Suprapubic skin (tissue), 4 donors: ENCODE measurements around the gene RB1. TPM values are rescaled to one million over a fixed set of nuclear protein-coding genes. Genes with fewer than 3 reads are reported as not detected.

Experiments used
- DNase-seq, 2 donors: peaks; one replicate each; pipeline ENCODE4 v3.0.0-alpha.2; 2019; ENCODE audit warnings: low spot score in 2 of 2
- H3K27ac ChIP-seq: fragments of 200-600 bp; sonication (generic); one replicate; pipeline ENCODE4 v1.5.1; 2019
- H3K27me3 ChIP-seq: fragments of 200-600 bp; sonication (generic); one replicate; pipeline ENCODE4 v1.5.1; 2019
- H3K36me3 ChIP-seq: fragments of 200-600 bp; sonication (generic); one replicate; pipeline ENCODE4 v1.5.1; 2019
- H3K4me1 ChIP-seq: fragments of 200-600 bp; sonication (generic); one replicate; pipeline ENCODE4 v1.5.1; 2019
- H3K4me3 ChIP-seq: fragments of 200-600 bp; sonication (generic); one replicate; pipeline ENCODE4 v1.5.1; 2019; ENCODE audit warnings: mild to moderate bottlenecking
- H3K9me3 ChIP-seq: fragments of 200-600 bp; sonication (generic); one replicate; pipeline ENCODE4 v1.5.1; 2019
- EP300 ChIP-seq: sonication (generic); formaldehyde crosslinking; IDR thresholded peaks from one replicate; pipeline ENCODE4 v1.6.1; 2017; ENCODE audit warnings: antibody characterized with exemption
- POLR2A ChIP-seq, 2 donors: fragments of 450-650 bp; IDR thresholded peaks; one replicate each; pipeline ENCODE4 v1.6.1; 2017; ENCODE audit warnings: antibody characterized with exemption in 2 of 2, mild to moderate bottlenecking in 2 of 2, moderate library complexity in 2 of 2
- POLR2AphosphoS5 ChIP-seq, 3 donors: sonication (generic); formaldehyde crosslinking; IDR thresholded peaks; one replicate each; pipeline ENCODE4 v1.6.1; 2017; ENCODE audit warnings: antibody characterized with exemption in 3 of 3
- WGBS: methylation state at CpG from one replicate; pipeline ENCODE4 v1.1.5; 2018; 5-methylcytosine and 5-hydroxymethylcytosine counted together
- total RNA-seq, 4 donors: library from RNA; depleted of rRNA; stranded (reverse); fragments of >200 nt; gene quantifications; one replicate each; pipeline ENCODE4 v1.1.0, GENCODE V29; 2016
- TF ChIP-seq, protein P1 (sequence below), 2 donors: fragments of 200-600 bp in 1 of 2; fragments of 450-650 bp in 1 of 2; sonication (generic) in 1 of 2; IDR thresholded peaks; one replicate each; pipeline ENCODE4 v1.5.1; 2016 to 2019; ENCODE audit warnings: antibody characterized with exemption in 2 of 2, mild to moderate bottlenecking in 1 of 2, moderate library complexity in 1 of 2

Gene RB1
- total RNA-seq, 4 donors from 2014 or later, result 18.0 to 31.5 (median 20.7) TPM

DNA sequence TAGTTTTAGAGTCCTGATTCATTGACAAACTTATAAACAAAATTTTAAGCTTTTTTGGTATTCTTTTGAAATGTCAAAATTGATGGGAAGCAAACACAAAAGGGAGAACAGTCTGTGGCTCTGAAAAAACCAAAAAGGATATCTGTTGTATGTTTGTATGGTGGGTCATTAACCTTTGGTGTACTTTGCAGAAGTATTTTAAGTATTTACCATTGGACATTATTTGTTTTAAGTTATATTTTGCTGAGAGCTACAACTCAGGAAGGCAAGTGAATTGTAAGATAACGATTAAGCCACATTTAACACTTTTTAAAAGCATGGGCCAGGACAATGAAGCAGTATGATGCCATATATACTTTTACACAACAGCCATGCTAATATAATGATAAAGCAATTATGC, 94.2 kb downstream of the RB1 start:
- TF ChIP-seq POLR2A (IDR thresholded peaks at IDR 0.05) (no peak), EP300 (no peak), POLR2AphosphoS5 (IDR thresholded peaks at IDR 0.05) (no peak)
- TF ChIP-seq, protein P1, sequence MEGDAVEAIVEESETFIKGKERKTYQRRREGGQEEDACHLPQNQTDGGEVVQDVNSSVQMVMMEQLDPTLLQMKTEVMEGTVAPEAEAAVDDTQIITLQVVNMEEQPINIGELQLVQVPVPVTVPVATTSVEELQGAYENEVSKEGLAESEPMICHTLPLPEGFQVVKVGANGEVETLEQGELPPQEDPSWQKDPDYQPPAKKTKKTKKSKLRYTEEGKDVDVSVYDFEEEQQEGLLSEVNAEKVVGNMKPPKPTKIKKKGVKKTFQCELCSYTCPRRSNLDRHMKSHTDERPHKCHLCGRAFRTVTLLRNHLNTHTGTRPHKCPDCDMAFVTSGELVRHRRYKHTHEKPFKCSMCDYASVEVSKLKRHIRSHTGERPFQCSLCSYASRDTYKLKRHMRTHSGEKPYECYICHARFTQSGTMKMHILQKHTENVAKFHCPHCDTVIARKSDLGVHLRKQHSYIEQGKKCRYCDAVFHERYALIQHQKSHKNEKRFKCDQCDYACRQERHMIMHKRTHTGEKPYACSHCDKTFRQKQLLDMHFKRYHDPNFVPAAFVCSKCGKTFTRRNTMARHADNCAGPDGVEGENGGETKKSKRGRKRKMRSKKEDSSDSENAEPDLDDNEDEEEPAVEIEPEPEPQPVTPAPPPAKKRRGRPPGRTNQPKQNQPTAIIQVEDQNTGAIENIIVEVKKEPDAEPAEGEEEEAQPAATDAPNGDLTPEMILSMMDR (IDR thresholded peaks at IDR 0.05), result no peak
- peaks cover 13% of the 10 kb centered on the region for H3K36me3 ChIP-seq
- DNase-seq, result no peak
- no peak overlapping the region for H3K27ac ChIP-seq
- no peaks in the 10 kb centered on the region for H3K27me3 ChIP-seq
- no peak overlapping the region for H3K4me3 ChIP-seq
- peaks cover 45% of the 10 kb centered on the region for H3K4me1 ChIP-seq
- no peaks in the 10 kb centered on the region for H3K9me3 ChIP-seq
- WGBS, result 58% methylated on average over 1 of the region's 1 CpG

DNA sequence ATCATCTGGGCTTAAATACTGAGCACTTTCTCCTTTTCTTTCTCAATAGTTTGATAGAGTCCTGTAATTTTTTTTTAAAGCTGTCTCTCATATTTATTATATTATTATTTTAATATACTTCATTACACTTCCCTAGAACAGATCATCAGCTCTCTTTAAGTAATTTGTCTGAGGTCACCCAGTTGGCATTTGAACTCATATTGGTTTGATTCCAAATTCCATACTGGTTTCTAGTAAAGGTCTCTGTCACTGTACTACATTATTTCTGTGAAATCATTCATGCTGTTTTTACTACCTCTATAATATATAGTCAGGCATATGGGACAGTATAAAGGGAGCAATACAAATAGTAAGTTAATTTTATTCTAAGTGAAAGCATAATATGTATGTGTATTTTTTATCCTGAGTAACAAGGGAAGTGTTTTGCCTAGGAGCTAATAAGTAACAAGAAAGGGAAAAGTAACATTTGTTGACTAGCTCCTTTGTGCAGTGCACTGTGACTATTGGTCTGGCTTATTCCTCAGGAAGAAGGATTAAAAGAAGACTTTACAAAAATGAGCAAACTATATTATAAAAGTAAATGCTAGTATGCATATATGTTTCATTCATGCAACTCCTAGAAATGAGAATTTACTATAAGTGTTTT, 95.0 kb downstream of the RB1 start:
- H3K4me1 ChIP-seq, result peaks cover 54% of the 10 kb centered on the region
- peak overlapping the region; percentile 35 for H3K27ac ChIP-seq

DNA sequence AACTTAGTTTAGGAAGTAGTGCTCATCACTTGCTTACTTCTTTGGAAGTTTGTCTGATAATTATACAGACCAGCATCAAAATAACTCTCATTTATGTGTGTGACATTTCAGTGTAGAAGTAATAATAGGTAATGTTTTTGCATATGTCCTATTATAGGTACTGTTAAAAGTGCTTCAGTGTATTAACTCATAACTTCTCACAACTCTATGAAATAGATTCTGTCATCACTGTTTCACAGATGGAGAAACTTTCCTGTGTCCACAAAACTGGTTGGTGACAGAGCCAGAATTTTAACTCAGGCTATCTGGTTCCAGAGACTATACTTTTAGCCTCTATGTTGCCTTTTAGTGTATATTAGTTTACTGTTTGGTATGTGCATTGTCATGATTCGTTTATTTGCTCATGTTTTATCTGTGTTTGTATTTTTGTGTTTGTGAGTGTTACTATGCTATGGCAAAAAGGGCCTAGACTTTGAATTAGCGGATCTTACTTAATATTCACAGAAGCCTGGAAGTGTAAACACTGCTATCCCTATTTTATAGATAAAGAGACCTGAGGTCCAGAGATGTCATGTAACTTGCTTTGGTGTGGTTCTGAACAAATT, 96.6 kb downstream of the RB1 start:
- Histone ChIP-seq H3K4me1 (peaks cover 62% of the 10 kb centered on the region), H3K9me3 (no peaks in the 10 kb centered on the region), H3K36me3 (no peaks in the 10 kb centered on the region), H3K27me3 (no peaks in the 10 kb centered on the region), H3K4me3 (no peak overlapping the region), H3K27ac (peak overlapping the region; percentile 50)
- WGBS, result 55% methylated on average over 2 of the region's 2 CpGs
- TF ChIP-seq, protein P1 (IDR thresholded peaks at IDR 0.05), result no peak
- no peak for TF ChIP-seq EP300
- TF ChIP-seq POLR2A (IDR thresholded peaks at IDR 0.05), result no peak
- no peak for TF ChIP-seq POLR2AphosphoS5 (IDR thresholded peaks at IDR 0.05)
- DNase-seq, result no peak

More for the DNA sequence above, 95.0 kb downstream of the RB1 start:
- H3K27me3 ChIP-seq, result no peaks in the 10 kb centered on the region
- H3K36me3 ChIP-seq, result peaks cover 13% of the 10 kb centered on the region
- no peaks in the 10 kb centered on the region for H3K9me3 ChIP-seq
- TF ChIP-seq POLR2A (IDR thresholded peaks at IDR 0.05), result no peak
- TF ChIP-seq, protein P1 (IDR thresholded peaks at IDR 0.05), result no peak
- no peak for TF ChIP-seq EP300
- no peak for DNase-seq
- no peak overlapping the region for H3K4me3 ChIP-seq

DNA sequence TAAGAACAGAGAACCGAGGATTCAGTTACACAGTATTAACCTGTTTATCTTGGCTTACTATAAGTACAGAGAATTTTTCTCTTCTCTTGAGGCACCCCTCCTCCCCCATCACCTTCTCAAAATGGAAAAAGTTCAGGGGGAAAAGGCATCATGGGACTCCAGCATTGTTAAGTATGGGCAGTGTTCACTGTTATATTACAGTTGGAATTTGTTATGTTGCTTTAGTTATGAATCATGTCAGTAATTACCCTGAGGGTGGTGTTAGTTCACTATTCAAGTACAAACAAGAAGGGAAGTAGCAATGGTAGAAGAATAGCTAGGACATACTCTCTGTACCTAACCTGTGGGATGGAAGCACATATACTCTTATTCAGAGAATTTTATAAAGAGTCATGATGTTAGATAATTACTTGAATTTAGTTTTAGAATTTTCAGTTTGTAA, 97.3 kb downstream of the RB1 start:
- Histone ChIP-seq H3K9me3 (no peaks in the 10 kb centered on the region), H3K27me3 (no peaks in the 10 kb centered on the region), H3K36me3 (no peaks in the 10 kb centered on the region), H3K4me3 (no peak overlapping the region), H3K4me1 (peaks cover 69% of the 10 kb centered on the region), H3K27ac (peak overlapping the region; percentile 50)
- no peak for DNase-seq
- peak in 1 of 3 donors; percentile 41 for TF ChIP-seq POLR2AphosphoS5 (IDR thresholded peaks at IDR 0.05)
- TF ChIP-seq POLR2A (IDR thresholded peaks at IDR 0.05), result no peak
- WGBS, result 16% methylated on average over 1 of the region's 1 CpG

DNA sequence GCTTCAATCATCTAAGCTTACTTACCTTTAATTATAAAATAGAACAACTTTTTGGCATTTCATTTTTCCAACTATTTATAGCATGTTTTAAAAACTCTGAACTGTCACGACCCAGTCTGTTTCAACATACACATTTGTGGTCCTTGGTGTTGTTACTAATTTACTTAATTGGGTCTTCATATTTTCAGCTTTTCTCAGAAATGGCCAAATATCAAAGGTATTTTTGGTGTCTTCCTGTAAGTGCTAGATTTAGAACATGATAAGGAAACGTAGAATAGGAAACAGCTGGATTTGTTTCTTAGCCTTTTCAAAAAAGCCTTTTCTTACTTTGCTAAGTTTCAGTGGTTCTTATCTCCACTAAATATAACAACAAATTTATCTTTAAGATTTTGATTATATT, 97.9 kb downstream of the RB1 start:
- no peak for DNase-seq
- H3K9me3 ChIP-seq, result no peaks in the 10 kb centered on the region
- 19% methylated on average over 2 of the region's 2 CpGs for WGBS
- no peak for TF ChIP-seq POLR2AphosphoS5 (IDR thresholded peaks at IDR 0.05)
- no peak for TF ChIP-seq EP300
- TF ChIP-seq, protein P1 (IDR thresholded peaks at IDR 0.05), result no peak
- TF ChIP-seq POLR2A (IDR thresholded peaks at IDR 0.05), result no peak
- peaks cover 74% of the 10 kb centered on the region for H3K4me1 ChIP-seq
- no peaks in the 10 kb centered on the region for H3K27me3 ChIP-seq
- H3K36me3 ChIP-seq, result no peaks in the 10 kb centered on the region
- no peak overlapping the region for H3K4me3 ChIP-seq
- H3K27ac ChIP-seq, result peak overlapping the region; percentile 50
